ENCODE measurements around the gene SPESP1.
"Not testable (repeated sequence)": the region's sequence is repeated elsewhere in the genome, so short reads cannot be mapped to it uniquely, and the experiment has no call there.

SPESP1 gene
- total RNA-seq: 0 to 0.23 (median 0.06) reads per million in 4 donors

DNA sequence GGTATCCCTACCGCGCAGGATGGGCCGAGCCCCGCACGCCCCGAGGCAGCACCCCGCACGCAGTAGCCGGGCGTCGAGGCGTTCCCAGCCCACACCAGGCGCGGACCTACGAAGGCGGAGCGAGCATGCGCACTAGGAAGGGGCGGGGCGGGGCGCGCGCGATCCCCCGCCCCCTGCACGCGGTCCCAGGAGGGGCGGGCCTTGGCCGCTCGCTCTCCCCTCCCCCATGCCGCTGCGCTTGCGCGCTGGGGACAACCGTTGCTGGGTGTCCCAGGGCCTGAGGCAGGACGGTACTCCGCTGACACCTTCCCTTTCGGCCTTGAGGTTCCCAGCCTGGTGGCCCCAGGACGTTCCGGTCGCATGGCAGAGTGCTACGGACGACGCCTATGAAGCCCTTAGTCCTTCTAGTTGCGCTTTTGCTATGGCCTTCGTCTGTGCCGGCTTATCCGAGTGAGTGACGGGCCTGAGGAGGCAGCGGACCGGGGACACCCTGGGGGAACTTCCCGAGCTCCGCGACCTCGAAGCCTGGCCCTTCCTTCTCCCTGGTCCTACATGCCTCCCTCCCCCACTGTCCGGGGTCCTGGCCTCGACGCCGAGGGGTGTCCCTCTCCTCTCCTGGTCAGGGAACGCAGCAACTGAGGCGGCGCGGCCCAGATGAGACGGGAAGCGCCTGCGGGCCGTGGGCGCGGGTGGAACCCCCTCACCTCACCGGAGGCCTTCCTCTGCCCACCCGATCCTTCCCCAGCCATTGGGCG lies at the start of gene SPESP1:
Gene SPESP1 (plus strand): TSS at position 258 of the 755 bp plus-strand sequence. CDS start 129 bp downstream, at position 387.
- DNase-seq: peak; percentile 2 to 41 (median 25)

DNA sequence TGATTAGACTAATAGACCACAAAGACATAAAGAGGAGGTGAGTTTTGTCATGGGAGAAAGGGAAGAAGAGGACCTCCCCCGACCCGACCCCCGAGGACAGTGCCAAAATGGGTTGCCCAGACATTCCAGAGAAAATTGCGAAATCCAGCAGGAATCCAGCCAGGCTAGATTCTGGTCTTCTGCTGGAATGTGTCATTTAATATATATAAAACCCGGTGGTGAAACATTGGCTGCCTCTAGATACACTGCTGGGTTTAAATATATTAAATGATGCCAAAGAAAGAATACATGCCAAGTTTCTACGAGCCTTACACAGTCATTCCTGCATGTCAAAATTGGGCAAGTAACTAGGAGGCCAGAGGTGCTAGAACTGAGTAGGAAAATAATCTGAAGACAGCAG lies 45.3 kb upstream of the SPESP1 start:
- no peak for DNase-seq

DNA sequence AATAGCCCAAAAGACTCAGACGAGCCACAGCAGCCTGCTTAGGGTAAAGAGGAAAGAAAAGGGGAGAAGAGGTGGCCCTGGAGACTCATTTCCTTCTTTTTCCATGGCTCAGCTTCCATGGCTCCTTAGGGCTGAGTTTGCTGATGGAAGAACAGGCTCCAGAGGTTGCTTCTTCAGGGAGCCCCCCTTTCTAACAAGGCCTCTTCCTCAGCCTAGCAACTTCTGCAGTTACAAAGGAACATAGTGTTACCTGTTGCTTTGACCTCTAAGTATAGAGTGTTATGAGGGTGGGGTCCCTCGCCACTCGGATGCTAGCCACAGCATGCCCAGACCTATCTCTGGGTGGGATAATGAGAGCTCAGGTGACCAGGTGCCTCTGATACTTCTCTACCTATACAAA lies 43.2 kb upstream of the SPESP1 start:
- DNase-seq: no peak

DNA sequence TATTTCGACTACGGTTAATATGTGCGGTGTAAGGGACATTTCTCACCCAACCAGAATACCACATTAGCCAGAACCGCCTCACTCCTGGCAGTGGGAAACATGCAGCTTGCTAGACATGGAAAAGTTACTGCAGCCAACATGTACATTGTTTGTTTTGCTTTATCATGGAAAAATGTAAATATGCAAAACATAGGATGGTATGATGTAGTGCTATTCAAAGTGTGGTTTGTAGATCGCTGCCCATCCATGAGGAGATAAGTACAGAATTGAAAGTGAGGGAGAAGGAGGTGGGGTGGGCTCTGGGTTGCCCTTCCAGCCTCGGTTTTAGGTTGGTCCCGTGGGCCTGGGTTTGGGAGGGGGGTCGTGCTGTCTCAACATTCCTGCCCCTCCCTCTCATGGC lies 42.5 kb upstream of the SPESP1 start:
- no peak for DNase-seq

DNA sequence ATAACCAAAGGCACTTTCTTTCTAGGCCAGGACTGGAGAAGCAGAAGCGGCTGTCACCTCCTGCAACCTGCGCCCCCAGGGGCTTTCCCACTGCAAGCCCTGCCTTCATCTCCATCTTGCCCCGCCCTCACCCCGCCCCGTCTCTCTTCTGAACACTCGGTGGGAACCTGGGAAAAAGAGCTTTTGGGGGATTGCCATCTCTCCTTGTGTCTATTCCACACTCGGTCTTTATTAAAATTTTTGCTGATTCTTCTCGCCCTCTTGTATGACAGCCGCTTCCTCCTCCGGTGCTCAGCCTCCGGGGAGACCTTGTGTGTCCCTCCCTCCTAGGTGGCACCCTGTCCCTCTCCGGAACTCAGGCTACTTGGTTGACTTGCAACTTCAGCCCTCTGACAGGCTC lies 41.9 kb upstream of the SPESP1 start:
- no peak for DNase-seq

DNA sequence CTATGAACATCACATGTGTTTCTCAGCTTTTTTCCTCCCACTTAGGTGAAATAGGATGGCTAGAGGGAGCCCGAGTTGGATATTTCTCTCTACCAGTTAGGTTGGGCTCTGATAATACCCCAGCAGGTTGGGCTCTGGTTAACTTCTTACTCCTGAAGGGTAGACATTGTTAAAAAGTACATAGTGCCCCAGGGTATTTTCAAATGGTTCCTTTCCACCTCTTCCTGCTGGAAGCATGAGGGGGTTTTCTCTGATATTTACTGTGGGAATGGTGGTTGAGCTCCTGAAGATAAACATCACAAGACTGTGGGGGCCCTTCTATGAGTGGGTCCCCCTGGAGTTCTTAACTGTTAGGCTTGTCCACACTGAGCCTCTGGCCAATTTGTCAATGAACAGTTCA lies 36.1 kb upstream of the SPESP1 start:
- no peak for DNase-seq

DNA sequence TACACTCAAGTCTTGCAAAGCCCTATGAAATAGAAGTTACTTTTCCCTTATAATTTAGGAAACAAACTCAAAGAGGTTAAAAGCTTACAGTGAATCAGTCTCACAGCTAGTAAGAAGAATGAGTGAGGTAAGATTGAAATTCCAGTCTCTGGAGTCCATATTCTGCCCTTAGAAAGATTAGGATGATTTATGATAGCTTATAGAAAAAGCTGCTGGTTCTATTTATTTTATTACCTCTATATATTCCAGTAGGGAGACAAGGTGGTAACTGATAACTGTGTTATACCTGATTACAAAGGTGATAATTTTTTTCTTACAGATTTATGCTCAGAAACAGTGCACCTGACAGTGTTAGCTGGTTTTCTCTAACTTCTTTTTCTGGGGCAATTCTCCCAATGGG lies 34.1 kb upstream of the SPESP1 start:
- no peak for DNase-seq

DNA sequence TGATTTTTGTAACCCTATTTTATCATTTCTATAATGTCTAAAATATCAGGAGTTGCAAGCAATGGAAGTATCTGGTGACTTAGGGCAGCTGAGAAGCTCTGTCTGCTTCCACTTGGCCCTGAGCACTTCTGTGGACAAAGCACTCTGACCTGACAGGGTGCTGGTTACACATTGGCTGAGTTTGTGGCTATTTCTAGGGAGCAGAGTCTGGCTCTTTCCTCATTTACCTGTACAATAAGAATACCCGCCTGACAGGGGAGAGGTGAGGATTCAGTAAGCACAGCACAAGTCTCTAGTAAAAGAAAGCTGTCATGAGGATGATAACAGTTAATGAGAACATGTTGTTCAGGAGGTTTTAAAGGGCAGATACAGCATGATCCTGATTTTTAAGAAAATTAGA lies 33.3 kb upstream of the SPESP1 start:
- no peak for DNase-seq

DNA sequence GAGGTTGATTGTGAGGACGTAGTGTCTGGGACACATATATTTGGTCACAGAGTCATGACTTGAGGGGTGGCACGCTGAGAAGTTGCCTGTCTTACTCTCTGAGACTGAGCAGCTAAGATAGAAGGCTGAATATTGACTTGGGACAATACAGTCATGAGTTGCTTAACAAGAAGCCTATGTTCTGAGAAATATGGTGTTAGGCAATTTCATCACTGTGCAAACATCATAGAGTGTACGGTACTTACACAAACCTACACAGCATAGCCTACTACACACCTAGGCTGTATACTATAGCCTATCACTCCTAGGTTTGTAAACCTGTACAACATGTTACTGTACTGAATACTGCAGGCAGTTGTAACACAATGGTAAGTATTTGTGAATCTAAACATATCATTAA lies 30.3 kb upstream of the SPESP1 start:
- no peak for DNase-seq

DNA sequence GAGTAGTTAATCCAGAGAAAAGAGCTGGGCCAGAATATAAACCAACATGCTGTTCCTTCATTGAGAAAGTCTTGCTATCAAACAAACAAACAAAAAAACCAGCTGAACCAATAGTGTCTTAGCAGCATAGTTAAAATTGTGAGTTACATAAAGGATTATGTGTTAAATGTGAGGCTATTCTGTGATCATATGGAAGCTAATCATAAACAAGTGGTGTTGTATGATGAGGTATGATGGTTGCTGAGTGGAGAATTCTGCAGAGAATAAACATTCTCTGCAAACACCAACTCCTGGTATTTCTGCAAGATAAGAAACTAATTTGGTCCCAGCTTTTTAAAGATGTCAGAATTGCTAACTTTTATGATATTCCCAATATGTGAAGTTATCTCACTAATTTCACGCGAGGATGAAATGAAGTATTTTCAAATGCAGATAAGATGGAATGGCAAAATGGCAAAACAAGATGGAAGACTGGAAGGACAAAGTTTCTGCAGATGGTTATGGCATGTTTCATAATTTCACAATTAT lies 22.9 kb upstream of the SPESP1 start:
- DNase-seq: no peak

DNA sequence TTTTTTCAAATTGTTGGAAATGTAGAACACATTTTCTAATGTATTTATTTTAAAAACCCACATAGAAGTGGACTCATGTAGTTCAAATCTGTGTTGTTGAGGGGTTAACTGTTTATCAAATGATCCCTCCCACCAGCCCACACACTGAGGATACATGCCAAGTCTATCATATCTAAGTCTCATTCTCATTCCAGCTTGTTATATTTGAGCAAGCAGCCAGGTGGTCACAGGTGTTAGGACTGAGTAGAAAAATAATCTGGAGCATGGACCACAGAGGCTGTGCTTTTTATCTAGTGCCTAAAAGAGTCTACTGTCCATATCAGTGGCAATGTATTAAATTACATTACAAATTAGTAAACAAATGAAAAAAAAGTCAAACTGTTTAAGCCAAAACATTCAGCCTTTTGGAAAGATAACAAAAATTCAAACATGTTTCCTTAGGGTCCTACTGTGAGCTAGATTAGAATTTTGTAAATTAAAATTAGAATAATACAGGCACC lies 20.7 kb upstream of the SPESP1 start:
- no peak for DNase-seq

DNA sequence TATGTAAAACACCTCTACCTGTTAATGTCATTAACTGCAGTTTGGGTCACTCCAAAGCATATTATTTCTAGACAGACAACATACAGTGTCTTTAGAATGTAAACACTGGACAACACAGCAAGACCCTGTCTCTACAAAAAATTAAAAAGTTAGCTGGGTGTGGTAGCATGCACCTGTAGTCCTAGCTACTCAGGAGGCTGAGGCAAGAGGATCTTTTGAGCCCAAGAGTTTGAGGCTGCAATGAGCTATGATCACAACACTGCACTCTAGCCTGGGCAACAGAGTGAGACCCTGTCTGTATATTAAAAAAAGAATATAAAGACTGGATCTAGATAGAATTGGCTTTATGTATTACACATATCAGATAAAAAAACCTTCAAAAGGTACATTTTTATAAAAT lies 20.0 kb upstream of the SPESP1 start:
- no peak for DNase-seq

DNA sequence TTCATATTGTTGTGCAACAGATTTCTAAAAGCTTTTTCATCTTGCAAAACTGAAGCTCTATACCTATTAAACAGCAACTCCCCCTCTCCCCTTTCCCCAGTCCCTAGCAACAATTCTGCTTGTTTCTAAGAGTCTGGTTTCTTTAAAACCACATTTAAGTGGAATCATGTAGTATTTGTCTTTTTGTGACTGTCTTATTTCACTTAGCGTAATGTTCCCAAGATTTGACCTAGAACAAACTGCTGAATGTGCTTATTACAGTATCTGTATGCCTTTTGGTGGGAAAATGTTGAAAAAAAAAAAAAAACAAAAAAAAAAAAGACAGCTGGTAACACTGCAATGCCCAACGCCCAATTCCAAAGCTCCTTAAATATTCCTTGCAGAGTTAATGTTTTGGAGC lies 19.5 kb upstream of the SPESP1 start:
- no peak for DNase-seq

DNA sequence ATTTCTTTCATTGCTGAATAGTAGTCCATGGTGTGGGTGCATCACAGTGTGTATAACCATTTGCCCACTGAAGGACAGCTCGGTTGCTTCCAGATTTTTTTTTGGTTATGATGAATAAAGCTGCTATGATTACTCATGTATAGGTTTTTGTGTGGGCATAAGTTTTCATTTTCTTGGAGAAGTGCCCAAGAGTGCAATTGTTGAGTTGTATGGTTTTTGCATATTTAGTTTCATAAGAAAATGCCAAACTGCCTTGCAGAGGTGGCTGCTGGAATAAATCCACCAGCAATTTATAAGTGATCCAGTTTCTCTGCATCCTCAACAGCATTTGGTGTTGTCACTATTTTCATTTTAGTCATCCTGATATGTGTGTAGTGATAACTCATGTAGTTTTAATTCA lies 8.4 kb upstream of the SPESP1 start:
- DNase-seq: no peak

DNA sequence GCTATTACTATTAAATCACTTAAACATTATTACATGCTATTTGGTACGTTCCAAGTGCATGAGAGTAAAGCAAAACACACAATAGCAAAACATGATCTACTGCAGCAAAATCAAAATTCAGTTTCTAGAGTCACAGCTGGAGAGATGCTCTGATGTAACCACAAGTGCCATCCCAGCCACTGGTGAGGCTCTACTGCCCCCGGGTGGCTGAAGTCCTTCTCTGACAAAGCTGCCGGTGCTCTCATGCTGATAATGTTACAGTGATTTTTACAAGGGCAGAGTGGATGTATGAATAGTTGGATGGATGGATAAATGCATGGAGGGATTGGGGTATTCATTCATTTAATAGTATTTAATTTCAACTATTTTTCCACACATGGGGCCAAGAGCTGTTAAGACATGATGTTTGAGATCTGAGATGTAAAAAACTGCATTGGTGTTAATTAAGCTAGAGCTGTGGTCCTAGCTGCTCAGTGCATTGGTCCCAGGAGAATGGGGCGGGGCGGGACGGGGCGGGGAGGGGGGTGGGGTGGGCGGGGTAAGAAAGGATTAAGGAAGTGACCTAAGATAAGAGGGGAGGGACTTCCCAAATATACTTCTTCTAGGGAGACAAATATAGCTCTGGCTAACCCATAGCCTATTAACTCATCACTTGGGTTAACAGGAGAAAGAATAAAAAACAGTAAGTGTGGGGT lies 5.3 kb upstream of the SPESP1 start:
- peak; percentile 20 to 53 (median 28) for DNase-seq

DNA sequence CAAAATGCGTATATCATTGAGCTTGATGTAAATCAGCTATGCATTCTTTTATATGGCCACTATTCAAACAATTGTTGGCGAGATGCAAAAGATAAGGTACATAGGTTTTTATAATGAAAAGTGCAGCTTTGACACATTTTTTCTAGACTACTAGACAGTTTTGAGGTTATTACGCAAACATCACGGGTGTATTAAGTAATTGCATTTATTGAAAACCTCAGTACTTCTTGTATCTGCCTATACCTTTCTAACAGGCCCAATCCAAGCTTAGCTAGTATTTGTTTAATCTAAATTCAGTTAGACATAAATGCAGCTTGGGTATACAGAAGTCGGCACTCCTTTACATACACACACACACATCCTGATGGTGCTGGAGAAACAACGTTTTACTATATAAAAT lies 2.7 kb downstream of the SPESP1 start:
- no peak for DNase-seq

DNA sequence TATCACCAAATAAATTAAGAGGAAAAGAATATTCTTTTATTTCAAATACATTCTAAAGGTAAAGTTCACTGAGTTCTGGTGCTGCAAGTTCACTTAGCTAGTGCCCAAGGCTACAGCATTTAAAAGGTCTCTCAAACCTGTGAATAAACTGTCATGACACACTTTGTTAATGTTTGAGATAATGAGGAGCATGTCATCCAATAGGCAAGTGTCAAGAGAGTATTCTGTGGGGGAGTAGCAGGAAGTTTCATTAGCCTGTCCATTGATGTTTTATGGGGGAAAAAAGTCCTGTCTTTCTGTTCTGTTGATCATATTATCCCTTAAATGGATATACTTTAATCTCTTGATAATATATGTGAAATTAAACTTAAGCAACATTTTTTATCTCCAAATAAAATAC lies 4.0 kb downstream of the SPESP1 start:
- no peak for DNase-seq

DNA sequence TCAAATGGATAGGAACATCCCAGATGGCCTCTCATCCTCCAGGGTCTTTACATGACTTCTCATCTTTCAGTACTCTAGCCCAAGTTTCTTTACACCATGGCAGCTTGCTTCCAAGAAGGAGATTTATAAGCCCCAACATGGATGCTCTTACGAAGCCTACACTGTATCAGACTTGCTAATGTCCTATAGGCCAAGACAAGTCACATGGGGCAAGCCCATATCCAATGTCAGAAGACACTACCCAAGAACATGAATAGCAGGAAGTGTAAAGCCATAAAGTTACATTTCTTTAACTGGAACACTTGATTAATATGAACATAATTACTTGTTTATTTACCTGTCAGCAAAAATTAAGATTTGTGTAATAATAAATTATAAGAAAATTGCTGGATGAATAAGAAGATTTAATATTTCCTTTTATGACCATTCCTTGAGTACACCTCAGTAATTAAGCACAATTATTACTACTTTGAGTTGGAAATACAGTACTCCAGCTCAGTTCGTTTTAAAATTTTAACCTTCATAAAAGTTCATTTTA lies 5.1 kb downstream of the SPESP1 start:
- no peak for DNase-seq

DNA sequence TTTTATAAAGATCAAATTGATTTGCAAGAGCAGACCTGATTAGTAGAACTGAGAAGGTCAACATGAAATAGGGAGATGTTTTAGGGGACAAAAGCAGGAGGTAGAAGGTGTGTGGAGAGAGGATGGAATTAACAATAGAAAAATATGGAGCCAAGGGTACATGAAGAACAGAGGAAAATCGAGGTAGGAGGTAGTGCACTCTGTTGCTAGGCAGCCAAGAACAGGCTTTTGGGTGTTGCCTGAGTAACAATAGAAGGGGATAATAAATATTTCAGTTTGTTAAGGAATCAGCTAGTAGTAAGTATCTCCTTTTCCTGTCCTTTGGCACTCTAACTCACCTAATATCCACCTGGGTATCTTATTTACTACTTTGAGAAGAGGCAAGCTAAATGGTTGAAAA lies 9.2 kb downstream of the SPESP1 start:
- no peak for DNase-seq

DNA sequence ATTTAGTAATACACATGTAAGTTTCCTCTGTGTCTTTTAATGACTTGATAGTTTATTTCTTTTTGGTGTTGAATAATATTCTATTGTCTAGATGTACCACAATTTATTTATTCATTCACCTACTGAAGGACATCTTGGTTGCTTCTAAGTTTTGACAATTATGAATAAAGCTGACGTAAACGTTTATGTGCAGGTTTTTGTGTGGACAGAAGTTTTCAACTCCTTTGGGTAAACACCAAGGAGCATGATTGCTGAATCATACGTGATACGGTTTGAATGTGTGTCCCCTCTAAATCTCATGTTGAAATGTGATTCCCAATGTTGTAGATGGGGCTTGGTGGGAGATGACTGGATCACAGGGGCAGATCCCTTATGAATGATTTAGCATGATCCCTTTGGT lies 21.5 kb downstream of the SPESP1 start:
- no peak for DNase-seq

DNA sequence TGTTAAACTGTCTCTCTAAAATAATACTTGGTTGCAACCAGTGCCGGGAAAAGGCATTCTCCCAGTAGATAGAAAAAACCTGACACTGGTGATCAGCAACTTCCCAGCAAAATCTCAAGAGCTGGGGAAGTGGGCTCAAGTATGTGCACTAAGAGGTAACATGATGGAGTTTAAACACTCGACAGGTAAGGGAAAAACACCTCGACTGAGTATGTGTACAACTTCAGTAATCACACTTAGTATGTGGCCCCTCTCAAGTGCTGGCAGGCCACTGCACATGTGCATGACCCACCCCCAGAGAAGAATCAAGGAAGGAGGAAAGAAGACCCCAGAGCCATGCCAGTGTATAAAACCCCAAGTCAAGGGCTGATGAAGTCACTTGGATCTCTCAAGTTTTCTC lies 27.4 kb downstream of the SPESP1 start:
- no peak for DNase-seq

DNA sequence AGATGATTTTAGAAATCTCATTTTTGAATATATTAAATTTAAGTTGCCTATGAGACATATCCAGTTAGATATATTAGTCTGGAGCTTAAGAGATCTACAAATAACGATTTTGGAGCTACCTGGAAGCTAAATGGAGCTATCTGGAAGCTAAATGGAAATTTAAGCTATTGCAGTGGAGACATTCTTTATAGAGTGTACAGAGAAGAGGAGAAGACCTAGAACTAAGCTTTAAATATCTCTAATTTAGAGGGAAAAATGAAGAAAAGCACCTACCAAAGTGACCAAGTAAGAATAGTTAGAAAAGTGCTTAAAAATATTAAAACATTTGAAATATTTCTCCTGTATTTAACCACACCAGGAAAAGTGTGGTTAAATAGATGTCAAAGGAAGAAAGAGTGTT lies 28.3 kb downstream of the SPESP1 start:
- no peak for DNase-seq

DNA sequence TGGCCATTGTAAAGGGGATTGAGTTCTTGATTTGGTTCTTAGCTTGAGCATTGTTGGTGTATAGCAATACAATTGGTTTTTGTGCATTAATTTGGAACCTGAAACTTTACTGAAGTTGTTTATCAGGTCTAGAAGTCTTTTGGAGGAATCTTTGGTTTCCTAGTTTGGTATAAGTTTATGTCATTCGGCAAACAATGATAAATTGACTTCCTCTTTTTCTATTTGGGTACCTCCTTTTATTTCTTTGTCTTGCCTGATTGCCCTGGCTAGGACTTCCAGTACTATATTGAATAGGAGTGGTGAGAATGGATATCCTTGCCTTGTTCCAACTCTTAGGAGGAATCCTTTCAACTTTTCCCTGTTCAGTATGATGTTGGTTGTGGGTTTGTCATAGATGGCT lies 32.1 kb downstream of the SPESP1 start:
- no peak for DNase-seq

DNA sequence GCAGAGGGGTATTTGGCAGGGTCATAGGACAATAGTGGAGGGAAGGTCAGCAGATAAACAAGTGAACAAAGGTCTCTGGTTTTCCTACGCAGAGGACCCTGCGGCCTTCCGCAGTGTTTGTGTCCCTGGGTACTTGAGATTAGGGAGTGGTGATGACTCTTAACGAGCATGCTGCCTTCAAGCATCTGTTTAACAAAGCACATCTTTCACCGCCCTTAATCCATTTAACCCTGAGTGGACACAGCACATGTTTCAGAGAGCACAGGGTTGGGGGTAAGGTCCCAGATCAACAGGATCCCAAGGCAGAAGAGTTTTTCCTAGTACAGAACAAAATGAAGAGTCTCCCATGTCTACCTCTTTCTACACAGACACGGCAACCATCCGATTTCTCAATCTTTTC lies 33.4 kb downstream of the SPESP1 start:
- not testable (repeated sequence) for DNase-seq

Data from T-helper 1 cell (primary cell).